Measurements from ENCODE around the gene HNRNPA1.

- TF ChIP-seq CTCF (conservative IDR thresholded peaks at IDR 0.05), result no peak
- no peak for TF ChIP-seq EZH2 (IDR thresholded peaks at IDR 0.05; ENCODE audit: low read depth)
Observed at GRCh38 chr12:54311051-54311450, 30.5 kb downstream of the HNRNPA1 start.
